Measurements from ENCODE around the gene SFMBT2.

The SFMBT2 gene

DNA sequence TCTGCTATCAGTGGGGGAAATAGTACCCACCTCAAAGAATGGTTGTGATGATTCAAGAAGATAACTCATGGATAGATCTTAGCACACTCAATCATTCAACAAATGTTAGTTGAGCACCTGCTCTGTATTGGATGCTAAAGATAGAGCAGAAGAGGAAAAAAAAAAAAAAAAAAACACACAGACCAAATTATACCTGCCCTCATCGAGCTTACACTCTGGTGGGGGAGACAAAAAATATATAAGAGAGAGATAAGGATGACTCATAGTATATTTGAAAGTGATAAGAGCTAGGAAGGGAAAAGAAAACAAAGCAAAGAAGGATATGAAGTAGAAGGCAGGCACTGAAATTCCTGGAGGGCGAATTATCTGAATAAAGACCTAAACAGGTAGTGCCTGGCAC lies 258.5 kb downstream of the SFMBT2 start:
- TF ChIP-seq EGR1 (IDR thresholded peaks at IDR 0.05) (no peak), YY1 (IDR thresholded peaks at IDR 0.05; ENCODE audit: low read depth) (no peak), TAF1 (IDR thresholded peaks at IDR 0.05; ENCODE audit: low read depth) (no peak), TCF12 (IDR thresholded peaks at IDR 0.05; ENCODE audit: low read depth) (no peak), EP300 (IDR thresholded peaks at IDR 0.05; ENCODE audit: borderline replicate concordance) (no peak), ZBTB7A (IDR thresholded peaks at IDR 0.05; ENCODE audit: low read depth) (no peak), TEAD4 (IDR thresholded peaks at IDR 0.05) (no peak), RAD21 (IDR thresholded peaks at IDR 0.05; ENCODE audit: low read depth) (no peak)
- TF ChIP-seq, protein P1, sequence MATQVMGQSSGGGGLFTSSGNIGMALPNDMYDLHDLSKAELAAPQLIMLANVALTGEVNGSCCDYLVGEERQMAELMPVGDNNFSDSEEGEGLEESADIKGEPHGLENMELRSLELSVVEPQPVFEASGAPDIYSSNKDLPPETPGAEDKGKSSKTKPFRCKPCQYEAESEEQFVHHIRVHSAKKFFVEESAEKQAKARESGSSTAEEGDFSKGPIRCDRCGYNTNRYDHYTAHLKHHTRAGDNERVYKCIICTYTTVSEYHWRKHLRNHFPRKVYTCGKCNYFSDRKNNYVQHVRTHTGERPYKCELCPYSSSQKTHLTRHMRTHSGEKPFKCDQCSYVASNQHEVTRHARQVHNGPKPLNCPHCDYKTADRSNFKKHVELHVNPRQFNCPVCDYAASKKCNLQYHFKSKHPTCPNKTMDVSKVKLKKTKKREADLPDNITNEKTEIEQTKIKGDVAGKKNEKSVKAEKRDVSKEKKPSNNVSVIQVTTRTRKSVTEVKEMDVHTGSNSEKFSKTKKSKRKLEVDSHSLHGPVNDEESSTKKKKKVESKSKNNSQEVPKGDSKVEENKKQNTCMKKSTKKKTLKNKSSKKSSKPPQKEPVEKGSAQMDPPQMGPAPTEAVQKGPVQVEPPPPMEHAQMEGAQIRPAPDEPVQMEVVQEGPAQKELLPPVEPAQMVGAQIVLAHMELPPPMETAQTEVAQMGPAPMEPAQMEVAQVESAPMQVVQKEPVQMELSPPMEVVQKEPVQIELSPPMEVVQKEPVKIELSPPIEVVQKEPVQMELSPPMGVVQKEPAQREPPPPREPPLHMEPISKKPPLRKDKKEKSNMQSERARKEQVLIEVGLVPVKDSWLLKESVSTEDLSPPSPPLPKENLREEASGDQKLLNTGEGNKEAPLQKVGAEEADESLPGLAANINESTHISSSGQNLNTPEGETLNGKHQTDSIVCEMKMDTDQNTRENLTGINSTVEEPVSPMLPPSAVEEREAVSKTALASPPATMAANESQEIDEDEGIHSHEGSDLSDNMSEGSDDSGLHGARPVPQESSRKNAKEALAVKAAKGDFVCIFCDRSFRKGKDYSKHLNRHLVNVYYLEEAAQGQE (IDR thresholded peaks at IDR 0.05; ENCODE audit: low read depth): no peak
- TF ChIP-seq, protein P2, sequence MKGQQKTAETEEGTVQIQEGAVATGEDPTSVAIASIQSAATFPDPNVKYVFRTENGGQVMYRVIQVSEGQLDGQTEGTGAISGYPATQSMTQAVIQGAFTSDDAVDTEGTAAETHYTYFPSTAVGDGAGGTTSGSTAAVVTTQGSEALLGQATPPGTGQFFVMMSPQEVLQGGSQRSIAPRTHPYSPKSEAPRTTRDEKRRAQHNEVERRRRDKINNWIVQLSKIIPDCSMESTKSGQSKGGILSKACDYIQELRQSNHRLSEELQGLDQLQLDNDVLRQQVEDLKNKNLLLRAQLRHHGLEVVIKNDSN (IDR thresholded peaks at IDR 0.05): no peak

DNA sequence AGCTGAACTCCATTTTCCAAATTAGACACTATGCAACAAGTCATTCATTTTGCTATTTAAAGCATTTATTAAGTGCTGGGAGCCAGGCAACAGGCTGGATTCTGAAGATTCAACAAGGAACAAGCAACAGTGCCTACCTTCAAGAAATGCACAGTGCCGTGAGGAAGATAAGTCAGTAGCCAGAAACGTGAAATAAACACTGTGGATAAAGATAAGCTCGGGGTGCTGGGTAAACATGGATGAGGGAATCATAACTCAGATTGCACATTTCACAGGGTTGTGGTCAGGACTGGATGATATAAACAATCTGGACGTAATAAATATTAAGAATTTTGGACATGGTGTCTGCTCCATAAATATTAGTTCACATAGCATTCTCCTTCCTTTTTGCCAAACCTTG lies 259.3 kb downstream of the SFMBT2 start:
- no peak for TF ChIP-seq ZBTB7A (IDR thresholded peaks at IDR 0.05; ENCODE audit: low read depth)
- no peak for TF ChIP-seq EP300 (IDR thresholded peaks at IDR 0.05; ENCODE audit: borderline replicate concordance)
- no peak for TF ChIP-seq YY1 (IDR thresholded peaks at IDR 0.05; ENCODE audit: low read depth)
- TF ChIP-seq, protein P1 (IDR thresholded peaks at IDR 0.05; ENCODE audit: low read depth): no peak
- TF ChIP-seq RAD21 (IDR thresholded peaks at IDR 0.05; ENCODE audit: low read depth): no peak
- TF ChIP-seq TCF12 (IDR thresholded peaks at IDR 0.05; ENCODE audit: low read depth): no peak
- TF ChIP-seq, protein P2 (IDR thresholded peaks at IDR 0.05): no peak
- no peak for TF ChIP-seq FOXM1 (IDR thresholded peaks at IDR 0.05; ENCODE audit: borderline replicate concordance, low read depth)
- no peak for TF ChIP-seq CEBPB (IDR thresholded peaks at IDR 0.05)
- no peak for TF ChIP-seq CREB1 (IDR thresholded peaks at IDR 0.05; ENCODE audit: low read depth)
- no peak for TF ChIP-seq TEAD4 (IDR thresholded peaks at IDR 0.05)
- TF ChIP-seq EGR1 (IDR thresholded peaks at IDR 0.05): no peak
- TF ChIP-seq NFIC (IDR thresholded peaks at IDR 0.05): no peak
- no peak for TF ChIP-seq TAF1 (IDR thresholded peaks at IDR 0.05; ENCODE audit: low read depth)

DNA sequence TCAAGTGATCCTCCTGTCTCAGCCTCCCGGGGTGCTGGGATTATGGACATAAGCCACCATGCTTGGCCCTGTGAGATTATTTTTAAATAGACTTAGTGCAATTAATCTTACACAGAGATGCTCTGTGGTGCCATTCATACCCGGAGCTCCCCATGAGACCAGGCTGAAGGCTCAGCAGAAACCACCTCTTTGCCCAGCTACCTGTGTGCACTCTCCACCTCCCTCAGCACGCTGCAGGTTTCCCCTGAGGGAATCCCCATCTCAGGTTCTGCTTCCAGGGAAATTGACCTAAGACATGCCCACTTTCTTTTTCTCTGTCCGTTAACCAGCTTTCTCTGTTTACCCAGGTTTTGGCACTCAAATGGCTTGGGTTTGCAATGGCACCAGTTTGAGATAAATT lies 260.5 kb downstream of the SFMBT2 start:
- TF ChIP-seq, protein P1 (IDR thresholded peaks at IDR 0.05; ENCODE audit: low read depth): no peak
- TF ChIP-seq FOXM1 (IDR thresholded peaks at IDR 0.05; ENCODE audit: borderline replicate concordance, low read depth) (no peak), TCF12 (IDR thresholded peaks at IDR 0.05; ENCODE audit: low read depth) (no peak), NFIC (IDR thresholded peaks at IDR 0.05) (no peak), ZBTB7A (IDR thresholded peaks at IDR 0.05; ENCODE audit: low read depth) (no peak), EGR1 (IDR thresholded peaks at IDR 0.05) (no peak), CREB1 (IDR thresholded peaks at IDR 0.05; ENCODE audit: low read depth) (no peak), EP300 (IDR thresholded peaks at IDR 0.05; ENCODE audit: borderline replicate concordance) (no peak), TEAD4 (IDR thresholded peaks at IDR 0.05) (no peak)
- TF ChIP-seq, protein P3, sequence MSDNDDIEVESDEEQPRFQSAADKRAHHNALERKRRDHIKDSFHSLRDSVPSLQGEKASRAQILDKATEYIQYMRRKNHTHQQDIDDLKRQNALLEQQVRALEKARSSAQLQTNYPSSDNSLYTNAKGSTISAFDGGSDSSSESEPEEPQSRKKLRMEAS (IDR thresholded peaks at IDR 0.05): no peak

DNA sequence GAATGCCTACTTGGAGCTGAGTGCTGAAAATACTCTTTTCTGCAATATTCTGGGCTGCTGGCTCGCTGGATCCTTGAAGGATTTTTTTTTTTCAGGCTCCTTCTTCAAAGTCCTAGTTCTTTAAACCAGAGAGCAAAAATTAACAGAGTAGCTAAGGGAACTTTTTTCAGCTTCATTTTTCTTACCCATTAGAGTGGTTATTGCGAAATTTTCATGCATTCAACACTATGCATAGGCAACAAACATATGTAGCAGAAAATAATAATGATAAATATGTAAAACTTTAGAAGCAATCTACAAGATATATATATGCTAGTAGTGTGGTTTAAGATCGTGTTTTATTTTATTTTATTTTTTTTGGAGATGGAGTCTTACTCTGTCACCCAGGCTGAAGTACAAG lies 264.6 kb downstream of the SFMBT2 start:
- TF ChIP-seq TAF1 (IDR thresholded peaks at IDR 0.05; ENCODE audit: low read depth): no peak
- no peak for TF ChIP-seq TCF12 (IDR thresholded peaks at IDR 0.05; ENCODE audit: low read depth)
- TF ChIP-seq RAD21 (IDR thresholded peaks at IDR 0.05; ENCODE audit: low read depth): no peak

DNA sequence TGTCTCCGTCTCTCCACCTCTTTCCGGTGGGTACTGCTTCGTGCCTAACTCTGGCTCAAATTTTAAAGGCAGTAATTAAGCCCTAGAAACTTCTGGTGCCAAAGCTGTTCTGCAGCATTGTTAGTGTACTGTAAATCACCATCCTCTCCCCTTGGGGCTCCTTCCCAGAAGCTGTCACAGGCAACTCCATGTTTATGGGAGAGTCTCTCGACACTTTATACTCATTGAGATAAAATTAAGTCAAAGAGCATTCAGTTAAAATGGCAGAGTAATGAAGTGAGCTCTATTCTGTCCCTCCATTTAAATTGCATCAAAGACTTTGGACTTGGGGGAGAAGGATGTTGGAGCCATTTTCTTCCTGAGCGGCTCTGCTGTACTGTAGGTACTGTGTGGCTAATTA lies 274.8 kb downstream of the SFMBT2 start:
- TF ChIP-seq, protein P2 (IDR thresholded peaks at IDR 0.05): no peak
- TF ChIP-seq TEAD4 (IDR thresholded peaks at IDR 0.05): no peak
- TF ChIP-seq NFIC (IDR thresholded peaks at IDR 0.05): no peak
- TF ChIP-seq CEBPB (IDR thresholded peaks at IDR 0.05): no peak
- no peak for TF ChIP-seq RAD21 (IDR thresholded peaks at IDR 0.05; ENCODE audit: low read depth)
- no peak for TF ChIP-seq EP300 (IDR thresholded peaks at IDR 0.05; ENCODE audit: borderline replicate concordance)
- TF ChIP-seq, protein P3 (IDR thresholded peaks at IDR 0.05): no peak
- TF ChIP-seq, protein P1 (IDR thresholded peaks at IDR 0.05; ENCODE audit: low read depth): no peak
- TF ChIP-seq TCF12 (IDR thresholded peaks at IDR 0.05; ENCODE audit: low read depth): no peak
- TF ChIP-seq CREB1 (IDR thresholded peaks at IDR 0.05; ENCODE audit: low read depth): no peak

Data from Ishikawa (cell line).